Tibial nerve (tissue), 3 donors: ENCODE data around the gene TYW1.
"Not testable (repeated sequence)": the region's sequence is repeated elsewhere in the genome, so short reads cannot be mapped to it uniquely, and the experiment has no call there.

Experiments used
- CTCF ChIP-seq, 5 experiments: fragments of 200-600 bp in 3 of 5; fragments of 450-650 bp in 2 of 5; sonication (generic) in 3 of 5; IDR thresholded peaks; one replicate each; pipeline ENCODE4 v1.5.1; 2016 to 2019; ENCODE audit warnings: antibody characterized with exemption in 5 of 5, mild to moderate bottlenecking in 3 of 5, moderate library complexity in 2 of 5
- POLR2A ChIP-seq, 2 donors: fragments of 450-650 bp; IDR thresholded peaks; one replicate each; pipeline ENCODE4 v1.6.1; 2017; ENCODE audit warnings: antibody characterized with exemption in 2 of 2, mild to moderate bottlenecking in 2 of 2, moderate library complexity in 2 of 2

- not testable (repeated sequence) for TF ChIP-seq CTCF, POLR2A (IDR thresholded peaks at IDR 0.05)
These were observed 239.6 kb downstream of the TYW1 start for GRCh38 chr7:67236216-67236615.
